Lower leg skin (tissue), 4 donors: ENCODE measurements around the gene KRTAP19-4. TPM values are rescaled to one million over a fixed set of nuclear protein-coding genes. Genes with fewer than 3 reads are reported as not detected.

Experiments used
- DNase-seq, 2 donors: peaks; one replicate each; pipeline ENCODE4 v3.0.0-alpha.2; 2019; ENCODE audit warnings: low spot score in 2 of 2
- H3K4me3 ChIP-seq: fragments of 200-600 bp; sonication (generic); 2 replicates; pipeline ENCODE4 v1.5.1; 2017; ENCODE audit warnings: mild to moderate bottlenecking, low read depth; ENCODE audit not compliant: poor library complexity, severe bottlenecking
- CTCF ChIP-seq, 3 donors: fragments of 450-650 bp; IDR thresholded peaks; one replicate each; pipeline ENCODE4 v1.5.1; 2016; ENCODE audit warnings: antibody characterized with exemption in 3 of 3, mild to moderate bottlenecking in 3 of 3, moderate library complexity in 2 of 3
- POLR2A ChIP-seq, 2 donors: fragments of 450-650 bp; IDR thresholded peaks; one replicate each; pipeline ENCODE4 v1.6.1; 2016 to 2017; ENCODE audit warnings: antibody characterized with exemption in 2 of 2, mild to moderate bottlenecking in 1 of 2, moderate library complexity in 1 of 2
- WGBS, 2 donors: methylation state at CpG; one replicate each; pipeline ENCODE4 v1.1.5; 2018; 5-methylcytosine and 5-hydroxymethylcytosine counted together
- intact Hi-C: fragments of 100-400 bp; cut with DNase I; formaldehyde crosslinking; loops from one replicate; pipeline ENCODE4 v1.15.0; 2023; ENCODE audit warnings: low total_unique reads
- total RNA-seq, 4 donors: library from RNA; depleted of rRNA; stranded (reverse); fragments of >200 nt; gene quantifications; one replicate each; pipeline ENCODE4 v1.1.0, GENCODE V29; 2016

The KRTAP19-4 gene
- total RNA-seq, 4 donors from 2014 or later = not detected

- no peak overlapping the region for H3K4me3 ChIP-seq
- intact Hi-C loops = no loop called here
- 26 to 43% methylated on average over 3 of the region's 3 CpGs for WGBS, 2 donors
- TF ChIP-seq CTCF (IDR thresholded peaks at IDR 0.05) (no peak), POLR2A (IDR thresholded peaks at IDR 0.05) (no peak)
- DNase-seq = no peak
Measured at GRCh38 chr21:30478004-30478403, 19.0 kb downstream of the KRTAP19-4 start.

GRCh38 chr21:30468900-30469714 lies 27.9 kb downstream of the KRTAP19-4 start:
- no peak overlapping the region for H3K4me3 ChIP-seq
- no peak for DNase-seq
- intact Hi-C loops = no loop called here
- TF ChIP-seq CTCF (IDR thresholded peaks at IDR 0.05) (no peak), POLR2A (IDR thresholded peaks at IDR 0.05) (no peak)
- 54 to 65% methylated on average over 6 of the region's 6 CpGs for WGBS, 2 donors

- DNase-seq = no peak
- intact Hi-C loops = no loop called here
- WGBS, 2 donors = 42 to 65% methylated on average over 3 of the region's 3 CpGs
- no peak overlapping the region for H3K4me3 ChIP-seq
- TF ChIP-seq CTCF (IDR thresholded peaks at IDR 0.05) = no peak
- no peak for TF ChIP-seq POLR2A (IDR thresholded peaks at IDR 0.05)
Measured at GRCh38 chr21:30463713-30464112, 33.3 kb downstream of the KRTAP19-4 start.

GRCh38 chr21:30448514-30448913 lies 48.5 kb downstream of the KRTAP19-4 start:
- H3K4me3 ChIP-seq = no peak overlapping the region
- intact Hi-C loops = no loop called here
- TF ChIP-seq POLR2A (IDR thresholded peaks at IDR 0.05) (no peak), CTCF (IDR thresholded peaks at IDR 0.05) (no peak)
- DNase-seq = no peak
- 93 to 95% methylated on average over 3 of the region's 3 CpGs for WGBS, 2 donors

GRCh38 chr21:30447056-30447455 lies 49.9 kb downstream of the KRTAP19-4 start:
- intact Hi-C loops = no loop called here
- DNase-seq = no peak
- TF ChIP-seq CTCF (IDR thresholded peaks at IDR 0.05) (no peak), POLR2A (IDR thresholded peaks at IDR 0.05) (no peak)
- 29 to 42% methylated on average over 4 of the region's 4 CpGs for WGBS, 2 donors
- H3K4me3 ChIP-seq = no peak overlapping the region

Other genes with a start within 250 kb of the KRTAP19-4 start
- gene KRTAP24-1, start 214.2 kb downstream of the KRTAP19-4 start, total RNA-seq = 10 to 100 TPM in 1 of 4 donors, under 1 TPM in 1, not detected in 2; 0.17 to 10.0 TPM
- gene KRTAP25-1, start 207.7 kb downstream of the KRTAP19-4 start, total RNA-seq = not detected
- 1 to 10 TPM in 1 of 4 donors, not detected in 3; 7.8 TPM for gene KRTAP26-1, start 176.8 kb downstream of the KRTAP19-4 start, total RNA-seq
- gene KRTAP27-1, start 159.5 kb downstream of the KRTAP19-4 start, total RNA-seq = not detected
- gene KRTAP23-1, start 148.6 kb downstream of the KRTAP19-4 start, total RNA-seq = not detected
- 1 to 10 TPM in 1 of 4 donors, not detected in 3; 3.2 TPM for gene KRTAP13-2, start 124.9 kb downstream of the KRTAP19-4 start, total RNA-seq
- 1 to 10 TPM in 1 of 4 donors, under 1 TPM in 1, not detected in 2; 0.89 to 3.3 TPM for gene KRTAP13-1, start 101.1 kb downstream of the KRTAP19-4 start, total RNA-seq
- not detected for gene KRTAP13-3, start 71.2 kb downstream of the KRTAP19-4 start, total RNA-seq
- not detected for gene KRTAP13-4, start 66.9 kb downstream of the KRTAP19-4 start, total RNA-seq
- gene KRTAP15-1, start 56.9 kb downstream of the KRTAP19-4 start, total RNA-seq = not detected
- gene KRTAP19-1, start 16.8 kb downstream of the KRTAP19-4 start, total RNA-seq = 10 to 100 TPM in 1 of 4 donors, under 1 TPM in 1, not detected in 2; 0.59 to 18.3 TPM
- 1 to 10 TPM in 1 of 4 donors, not detected in 3; 1.8 TPM for gene KRTAP19-2, start 9.7 kb downstream of the KRTAP19-4 start, total RNA-seq
- 10 to 100 TPM in 1 of 4 donors, under 1 TPM in 1, not detected in 2; 0.97 to 17.1 TPM for gene KRTAP19-3, start 5.2 kb downstream of the KRTAP19-4 start, total RNA-seq
- 10 to 100 TPM in 2 of 4 donors, not detected in 2; 12.7 to 57.9 TPM for gene KRTAP19-5, start 5.0 kb upstream of the KRTAP19-4 start, total RNA-seq
- gene KRTAP19-6, start 44.7 kb upstream of the KRTAP19-4 start, total RNA-seq = not detected
- gene KRTAP19-7, start 64.1 kb upstream of the KRTAP19-4 start, total RNA-seq = 1 to 10 TPM in 1 of 4 donors, not detected in 3; 1.5 TPM
- not detected for gene KRTAP22-2, start 93.2 kb upstream of the KRTAP19-4 start, total RNA-seq
- gene KRTAP6-3, start 95.3 kb upstream of the KRTAP19-4 start, total RNA-seq = not detected
- gene KRTAP6-2, start 101.7 kb upstream of the KRTAP19-4 start, total RNA-seq = not detected
- not detected for gene KRTAP22-1, start 103.9 kb upstream of the KRTAP19-4 start, total RNA-seq
- 10 to 100 TPM in 1 of 4 donors, not detected in 3; 14.9 TPM for gene KRTAP6-1, start 116.8 kb upstream of the KRTAP19-4 start, total RNA-seq
- gene KRTAP20-1, start 119.3 kb upstream of the KRTAP19-4 start, total RNA-seq = not detected
- not detected for gene KRTAP20-4, start 123.5 kb upstream of the KRTAP19-4 start, total RNA-seq
- gene KRTAP20-2, start 138.0 kb upstream of the KRTAP19-4 start, total RNA-seq = 10 to 100 TPM in 1 of 4 donors, 1 to 10 TPM in 1, not detected in 2; 3.2 to 12.9 TPM
- not detected for gene KRTAP20-3, start 145.7 kb upstream of the KRTAP19-4 start, total RNA-seq
- not detected for gene KRTAP21-3, start 221.6 kb upstream of the KRTAP19-4 start, total RNA-seq